ENCODE results near the gene JPH3. TPM values are rescaled to one million over a fixed set of nuclear protein-coding genes. Genes with fewer than 3 reads are reported as not detected.

The JPH3 gene
- total RNA-seq, 1 donor from 2014 or later: 0.13 TPM

- DNase-seq (ENCODE audit: low read depth, low spot score): no peak
Observed at GRCh38 chr16:87652386-87652785, 50.1 kb downstream of the JPH3 start.

GRCh38 chr16:87652799-87653198 is 50.5 kb downstream of the JPH3 start:
- no peak for DNase-seq (ENCODE audit: low read depth, low spot score)

- DNase-seq (ENCODE audit: low read depth, low spot score): no peak
Observed at GRCh38 chr16:87653234-87653633, 50.9 kb downstream of the JPH3 start.

- DNase-seq (ENCODE audit: low read depth, low spot score): no peak
Observed at GRCh38 chr16:87654826-87655225, 52.5 kb downstream of the JPH3 start.

- no peak for DNase-seq (ENCODE audit: low read depth, low spot score)
Observed at GRCh38 chr16:87656328-87656727, 54.0 kb downstream of the JPH3 start.

GRCh38 chr16:87657621-87658192 is 55.4 kb downstream of the JPH3 start:
- no peak for DNase-seq (ENCODE audit: low read depth, low spot score)

GRCh38 chr16:87658564-87659225 is 56.4 kb downstream of the JPH3 start:
- DNase-seq (ENCODE audit: low read depth, low spot score): no peak

- no peak for DNase-seq (ENCODE audit: low read depth, low spot score)
Observed at GRCh38 chr16:87661561-87661960, 59.3 kb downstream of the JPH3 start.

GRCh38 chr16:87662254-87663204 is 60.2 kb downstream of the JPH3 start:
- DNase-seq (ENCODE audit: low read depth, low spot score): no peak

- DNase-seq (ENCODE audit: low read depth, low spot score): no peak
Observed at GRCh38 chr16:87664792-87665191, 62.5 kb downstream of the JPH3 start.

GRCh38 chr16:87665193-87665592 is 62.9 kb downstream of the JPH3 start:
- no peak for DNase-seq (ENCODE audit: low read depth, low spot score)

- no peak for DNase-seq (ENCODE audit: low read depth, low spot score)
Observed at GRCh38 chr16:87666919-87667318, 64.6 kb downstream of the JPH3 start.

GRCh38 chr16:87667443-87667842 is 65.1 kb downstream of the JPH3 start:
- no peak for DNase-seq (ENCODE audit: low read depth, low spot score)

- no peak for DNase-seq (ENCODE audit: low read depth, low spot score)
Observed at GRCh38 chr16:87667946-87668345, 65.6 kb downstream of the JPH3 start.

- no peak for DNase-seq (ENCODE audit: low read depth, low spot score)
Observed at GRCh38 chr16:87669672-87670071, 67.4 kb downstream of the JPH3 start.

- DNase-seq (ENCODE audit: low read depth, low spot score): no peak
Observed at GRCh38 chr16:87671221-87671620, 68.9 kb downstream of the JPH3 start.

GRCh38 chr16:87671715-87672270 is 69.5 kb downstream of the JPH3 start:
- no peak for DNase-seq (ENCODE audit: low read depth, low spot score)

GRCh38 chr16:87674419-87674818 is 72.1 kb downstream of the JPH3 start:
- no peak for DNase-seq (ENCODE audit: low read depth, low spot score)

- DNase-seq (ENCODE audit: low read depth, low spot score): no peak
Observed at GRCh38 chr16:87675111-87675719, 72.9 kb downstream of the JPH3 start.

- DNase-seq (ENCODE audit: low read depth, low spot score): no peak
Observed at GRCh38 chr16:87677830-87678229, 75.5 kb downstream of the JPH3 start.

GRCh38 chr16:87678618-87679017 is 76.3 kb downstream of the JPH3 start:
- no peak for DNase-seq (ENCODE audit: low read depth, low spot score)
